Neural progenitor cell (in vitro differentiated cells): ENCODE data around the gene KRT6B. TPM values are rescaled to one million over a fixed set of nuclear protein-coding genes. Genes with fewer than 3 reads are reported as not detected.

Experiments used
- DNase-seq: peaks from one replicate; pipeline ENCODE4 v3.0.0-alpha.2; 2016; ENCODE audit warnings: low spot score
- H2AFZ ChIP-seq: fragments of 200-600 bp; sonication (generic); replicated peaks from 2 replicates; pipeline ENCODE4 v1.6.1; 2016; ENCODE audit warnings: antibody characterized with exemption
- H3F3A ChIP-seq: fragments of 200-600 bp; sonication (generic); 2 replicates; pipeline ENCODE4 v1.6.1; 2016; ENCODE audit warnings: antibody characterized with exemption, low read depth
- H3K27ac ChIP-seq: fragments of 200-600 bp; sonication (generic); 2 replicates; pipeline ENCODE4 v1.5.1; 2016; ENCODE audit warnings: mild to moderate bottlenecking
- H3K27me3 ChIP-seq: fragments of 200-600 bp; sonication (generic); 2 replicates; pipeline ENCODE4 v1.6.1; 2016; ENCODE audit warnings: mild to moderate bottlenecking, moderate library complexity
- H3K36me3 ChIP-seq: fragments of 200-600 bp; sonication (generic); 2 replicates; pipeline ENCODE4 v1.5.1; 2016
- H3K4me1 ChIP-seq: fragments of 200-600 bp; sonication (generic); 2 replicates; pipeline ENCODE4 v1.6.1; 2016; ENCODE audit warnings: mixed run types
- H3K4me2 ChIP-seq: fragments of 200-600 bp; sonication (generic); 2 replicates; pipeline ENCODE4 v1.6.1; 2016
- H3K4me3 ChIP-seq: fragments of 200-600 bp; sonication (generic); 2 replicates; pipeline ENCODE4 v1.5.1; 2016
- H3K79me2 ChIP-seq: fragments of 200-600 bp; sonication (generic); 2 replicates; pipeline ENCODE4 v1.6.1; 2016; ENCODE audit warnings: low read depth
- H3K9ac ChIP-seq: fragments of 200-600 bp; sonication (generic); 2 replicates; pipeline ENCODE4 v1.6.1; 2016
- H3K9me3 ChIP-seq: fragments of 200-600 bp; sonication (generic); 2 replicates; pipeline ENCODE4 v1.5.1; 2016; ENCODE audit warnings: low read depth
- H4K20me1 ChIP-seq: fragments of 200-600 bp; sonication (generic); 2 replicates; pipeline ENCODE4 v1.6.1; 2016; ENCODE audit warnings: low read depth
- H3K27ac Mint-ChIP-seq: 3 replicates; pipeline ENCODE4 v1.8.0; 2021; ENCODE audit warnings: mixed read lengths
- H3K27me3 Mint-ChIP-seq: 2 replicates; pipeline ENCODE4 v1.8.0; 2022; ENCODE audit warnings: low read depth, mild to moderate bottlenecking, inconsistent platforms, moderate library complexity, mixed read lengths; ENCODE audit not compliant: insufficient read depth
- H3K36me3 Mint-ChIP-seq: 3 replicates; pipeline ENCODE4 v1.8.0; 2021; ENCODE audit warnings: mixed read lengths
- H3K4me1 Mint-ChIP-seq: 3 replicates; pipeline ENCODE4 v1.8.0; 2021; ENCODE audit warnings: mixed read lengths
- H3K4me3 Mint-ChIP-seq: 3 replicates; pipeline ENCODE4 v1.8.0; 2021; ENCODE audit warnings: mild to moderate bottlenecking, moderate library complexity, mixed read lengths
- H3K9me3 Mint-ChIP-seq: 3 replicates; pipeline ENCODE4 v1.8.0; 2020; ENCODE audit warnings: mixed read lengths
- EZH2 ChIP-seq: fragments of 200-600 bp; sonication (generic); IDR thresholded peaks from 2 replicates; pipeline ENCODE4 v1.6.1; 2017; ENCODE audit warnings: antibody characterized with exemption, mild to moderate bottlenecking, moderate library complexity
- EZH2phosphoT487 ChIP-seq: fragments of 200-600 bp; sonication (generic); IDR thresholded peaks from 2 replicates; pipeline ENCODE4 v1.6.1; 2017; ENCODE audit warnings: antibody characterized with exemption
- total RNA-seq: library from RNA; depleted of rRNA; stranded (reverse); fragments of >200 nt; gene quantifications from 2 replicates; pipeline ENCODE4 v1.2.3, GENCODE V29; 2015; ENCODE audit warnings: low replicate concordance
- TF ChIP-seq, protein P1 (sequence below): fragments of 200-600 bp; sonication (generic); IDR thresholded peaks from 2 replicates; pipeline ENCODE4 v1.5.1; 2017; ENCODE audit warnings: antibody characterized with exemption, mild to moderate bottlenecking

KRT6B gene
- total RNA-seq, 1 donor from 2014 or later = not detected

DNA sequence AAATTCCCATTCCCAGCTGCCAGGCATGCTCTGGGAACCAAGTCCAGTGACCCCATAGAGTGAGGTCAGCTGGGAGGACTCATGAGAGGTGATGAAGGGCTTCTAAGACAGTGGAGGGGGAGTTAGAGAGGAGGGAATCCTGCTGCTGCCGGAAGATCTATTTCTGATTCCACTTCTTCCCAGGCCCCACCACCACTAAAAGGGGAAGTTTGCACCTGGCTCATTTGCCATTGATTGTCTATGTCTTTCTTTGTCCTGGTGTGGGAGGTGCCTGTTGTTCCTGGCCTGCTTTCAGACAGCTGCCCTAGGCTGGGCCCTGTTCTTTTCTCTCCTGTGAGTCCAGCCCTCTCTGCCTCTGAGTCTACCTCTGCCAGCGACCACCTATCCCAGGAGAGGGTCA, 44.1 kb upstream of the KRT6B start:
- H3K27me3 Mint-ChIP-seq = no peaks in the 10 kb centered on the region
- peaks cover 21% of the 10 kb centered on the region for H3K4me1 Mint-ChIP-seq
- peak overlapping the region; percentile 23 for H3K4me2 ChIP-seq
- H3F3A ChIP-seq = peaks cover 13% of the 10 kb centered on the region
- no peaks in the 10 kb centered on the region for H4K20me1 ChIP-seq
- H2AFZ ChIP-seq = no peak overlapping the region
- no peaks in the 10 kb centered on the region for H3K36me3 Mint-ChIP-seq
- no peak overlapping the region for H3K4me3 ChIP-seq
- H3K9me3 Mint-ChIP-seq = no peaks in the 10 kb centered on the region
- no peaks in the 10 kb centered on the region for H3K27me3 ChIP-seq
- H3K4me3 Mint-ChIP-seq = no peak overlapping the region
- peaks cover 18% of the 10 kb centered on the region for H3K4me1 ChIP-seq
- no peak overlapping the region for H3K27ac Mint-ChIP-seq
- DNase-seq = no peak
- H3K79me2 ChIP-seq = no peaks in the 10 kb centered on the region
- H3K9me3 ChIP-seq = no peaks in the 10 kb centered on the region
- TF ChIP-seq EZH2 (no peak), EZH2phosphoT487 (no peak)
- TF ChIP-seq, protein P1, sequence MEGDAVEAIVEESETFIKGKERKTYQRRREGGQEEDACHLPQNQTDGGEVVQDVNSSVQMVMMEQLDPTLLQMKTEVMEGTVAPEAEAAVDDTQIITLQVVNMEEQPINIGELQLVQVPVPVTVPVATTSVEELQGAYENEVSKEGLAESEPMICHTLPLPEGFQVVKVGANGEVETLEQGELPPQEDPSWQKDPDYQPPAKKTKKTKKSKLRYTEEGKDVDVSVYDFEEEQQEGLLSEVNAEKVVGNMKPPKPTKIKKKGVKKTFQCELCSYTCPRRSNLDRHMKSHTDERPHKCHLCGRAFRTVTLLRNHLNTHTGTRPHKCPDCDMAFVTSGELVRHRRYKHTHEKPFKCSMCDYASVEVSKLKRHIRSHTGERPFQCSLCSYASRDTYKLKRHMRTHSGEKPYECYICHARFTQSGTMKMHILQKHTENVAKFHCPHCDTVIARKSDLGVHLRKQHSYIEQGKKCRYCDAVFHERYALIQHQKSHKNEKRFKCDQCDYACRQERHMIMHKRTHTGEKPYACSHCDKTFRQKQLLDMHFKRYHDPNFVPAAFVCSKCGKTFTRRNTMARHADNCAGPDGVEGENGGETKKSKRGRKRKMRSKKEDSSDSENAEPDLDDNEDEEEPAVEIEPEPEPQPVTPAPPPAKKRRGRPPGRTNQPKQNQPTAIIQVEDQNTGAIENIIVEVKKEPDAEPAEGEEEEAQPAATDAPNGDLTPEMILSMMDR = no peak
- H3K9ac ChIP-seq = no peak overlapping the region
- no peaks in the 10 kb centered on the region for H3K36me3 ChIP-seq
- H3K27ac ChIP-seq = peak overlapping the region; percentile 4

DNA sequence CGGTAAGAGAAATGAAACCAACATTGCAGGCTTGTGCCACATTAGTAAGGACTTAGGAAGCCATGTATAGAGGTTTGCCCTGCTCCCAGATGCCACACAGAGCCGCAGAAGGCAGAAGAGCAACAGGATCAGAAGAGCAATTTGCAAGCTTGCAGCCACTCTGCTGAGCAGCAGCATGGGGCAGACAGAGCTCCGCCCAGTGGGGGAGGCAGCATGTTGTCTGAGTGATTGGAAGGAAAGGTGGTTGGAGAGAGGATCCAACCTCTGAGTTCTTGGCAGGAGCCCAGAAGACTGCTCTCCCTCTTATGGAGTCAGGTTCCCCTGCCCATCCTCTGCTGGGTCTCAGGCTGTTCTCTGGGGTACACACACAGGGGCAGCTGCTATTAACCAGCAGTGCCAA, 43.4 kb upstream of the KRT6B start:
- Histone ChIP-seq H3K4me3 (no peak overlapping the region), H3K79me2 (no peaks in the 10 kb centered on the region), H3K9me3 (no peaks in the 10 kb centered on the region), H3K36me3 (no peaks in the 10 kb centered on the region), H3K4me2 (no peak overlapping the region), H3F3A (peaks cover 13% of the 10 kb centered on the region), H4K20me1 (no peaks in the 10 kb centered on the region), H2AFZ (no peak overlapping the region), H3K4me1 (peaks cover 18% of the 10 kb centered on the region), H3K9ac (no peak overlapping the region), H3K27me3 (no peaks in the 10 kb centered on the region), H3K27ac (no peak overlapping the region)
- Mint-ChIP-seq H3K36me3 (no peaks in the 10 kb centered on the region), H3K4me1 (peaks cover 21% of the 10 kb centered on the region), H3K27ac (no peak overlapping the region), H3K4me3 (no peak overlapping the region), H3K27me3 (no peaks in the 10 kb centered on the region), H3K9me3 (no peaks in the 10 kb centered on the region)
- peak; percentile 30 for DNase-seq
- TF ChIP-seq, protein P1 = no peak
- TF ChIP-seq EZH2phosphoT487 (no peak), EZH2 (no peak)

DNA sequence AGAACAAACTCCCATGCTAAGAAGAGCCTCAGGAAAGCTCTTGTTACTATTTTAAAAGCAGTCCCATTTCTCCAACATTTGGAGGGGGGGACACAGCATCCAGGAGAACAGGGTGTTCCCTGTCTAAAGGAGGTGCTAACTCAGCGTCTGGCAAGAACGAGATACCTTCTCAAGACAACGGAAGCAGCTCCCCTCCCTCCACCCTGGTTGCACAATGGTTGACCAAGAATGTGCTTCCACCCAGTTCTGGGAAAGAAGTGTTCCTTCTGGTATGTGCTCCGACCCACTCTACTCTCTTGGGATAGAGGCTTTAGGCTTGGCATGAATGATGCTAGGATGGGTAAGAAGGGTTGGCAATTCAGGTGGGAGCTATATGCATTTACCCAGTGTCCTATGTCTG, 42.6 kb upstream of the KRT6B start:
- no peak overlapping the region for H3K4me3 Mint-ChIP-seq
- H2AFZ ChIP-seq = no peak overlapping the region
- TF ChIP-seq EZH2 (no peak), EZH2phosphoT487 (no peak)
- TF ChIP-seq, protein P1 = no peak
- H3F3A ChIP-seq = peaks cover 13% of the 10 kb centered on the region
- peaks cover 21% of the 10 kb centered on the region for H3K4me1 Mint-ChIP-seq
- no peak for DNase-seq
- no peak overlapping the region for H3K27ac ChIP-seq
- H3K27me3 ChIP-seq = no peaks in the 10 kb centered on the region
- H3K9me3 Mint-ChIP-seq = no peaks in the 10 kb centered on the region
- no peaks in the 10 kb centered on the region for H3K9me3 ChIP-seq
- no peak overlapping the region for H3K9ac ChIP-seq
- H3K36me3 ChIP-seq = no peaks in the 10 kb centered on the region
- H3K4me3 ChIP-seq = no peak overlapping the region
- H3K79me2 ChIP-seq = no peaks in the 10 kb centered on the region
- no peak overlapping the region for H3K4me2 ChIP-seq
- no peaks in the 10 kb centered on the region for H3K36me3 Mint-ChIP-seq
- no peaks in the 10 kb centered on the region for H4K20me1 ChIP-seq
- H3K4me1 ChIP-seq = peaks cover 18% of the 10 kb centered on the region
- no peak overlapping the region for H3K27ac Mint-ChIP-seq
- H3K27me3 Mint-ChIP-seq = no peaks in the 10 kb centered on the region
